Renal cortical epithelial cell (primary cell): ENCODE measurements around the gene ECE1. TPM values are rescaled to one million over a fixed set of nuclear protein-coding genes. Genes with fewer than 3 reads are reported as not detected.
"Not testable (repeated sequence)": the region's sequence is repeated elsewhere in the genome, so short reads cannot be mapped to it uniquely, and the experiment has no call there.

Experiments used
- DNase-seq: peaks from one replicate; pipeline ENCODE4 v3.0.0-alpha.2; 2011; ENCODE audit warnings: low read depth
- total RNA-seq: library from RNA; depleted of rRNA; stranded (reverse); fragments of >200 nt; gene quantifications from 2 replicates; pipeline ENCODE4 v1.2.3, GENCODE V29; 2014

Gene ECE1
- total RNA-seq, 1 donor from 2014 or later, result 191 TPM

GRCh38 chr1:21292984-21293536 lies 2.8 kb upstream of the ECE1 start:
- no peak for DNase-seq

GRCh38 chr1:21292503-21292983 lies 2.3 kb upstream of the ECE1 start:
- no peak for DNase-seq

GRCh38 chr1:21291964-21292363 lies 1.7 kb upstream of the ECE1 start:
- no peak for DNase-seq

GRCh38 chr1:21291184-21291583 lies 921 bp upstream of the ECE1 start:
- no peak for DNase-seq

GRCh38 chr1:21290546-21290944 lies 282 bp upstream of the ECE1 start:
- no peak for DNase-seq

- DNase-seq, result no peak
These were observed 1.1 kb downstream of the ECE1 start for GRCh38 chr1:21289127-21289526.

GRCh38 chr1:21287905-21288514 lies 2.3 kb downstream of the ECE1 start:
- no peak for DNase-seq

- not testable (repeated sequence) for DNase-seq
These were observed 4.9 kb downstream of the ECE1 start for GRCh38 chr1:21285386-21285785.

- no peak for DNase-seq
These were observed 5.2 kb downstream of the ECE1 start for GRCh38 chr1:21285055-21285372.

GRCh38 chr1:21284206-21285054 lies 5.8 kb downstream of the ECE1 start:
- no peak for DNase-seq

- no peak for DNase-seq
These were observed 6.7 kb downstream of the ECE1 start for GRCh38 chr1:21283524-21283923.

- not testable (repeated sequence) for DNase-seq
These were observed 8.2 kb downstream of the ECE1 start for GRCh38 chr1:21282020-21282419.

GRCh38 chr1:21280482-21280881 lies 9.8 kb downstream of the ECE1 start:
- DNase-seq, result no peak

- DNase-seq, result no peak
These were observed 10.2 kb downstream of the ECE1 start for GRCh38 chr1:21280011-21280471.

GRCh38 chr1:21278860-21279845 lies 11.1 kb downstream of the ECE1 start:
- no peak for DNase-seq

GRCh38 chr1:21278208-21278859 lies 11.9 kb downstream of the ECE1 start:
- DNase-seq, result no peak

GRCh38 chr1:21277180-21277579 lies 13.1 kb downstream of the ECE1 start:
- DNase-seq, result no peak

GRCh38 chr1:21272540-21272939 lies 17.7 kb downstream of the ECE1 start:
- DNase-seq, result no peak

GRCh38 chr1:21271550-21271949 lies 18.7 kb downstream of the ECE1 start:
- no peak for DNase-seq

- peak; percentile 43 for DNase-seq
These were observed 20.1 kb downstream of the ECE1 start for GRCh38 chr1:21270086-21270689.
